ENCODE measurements around the gene G6PD.
"Not testable (repeated sequence)": the region's sequence is repeated elsewhere in the genome, so short reads cannot be mapped to it uniquely, and the experiment has no call there.

G6PD gene

DNA sequence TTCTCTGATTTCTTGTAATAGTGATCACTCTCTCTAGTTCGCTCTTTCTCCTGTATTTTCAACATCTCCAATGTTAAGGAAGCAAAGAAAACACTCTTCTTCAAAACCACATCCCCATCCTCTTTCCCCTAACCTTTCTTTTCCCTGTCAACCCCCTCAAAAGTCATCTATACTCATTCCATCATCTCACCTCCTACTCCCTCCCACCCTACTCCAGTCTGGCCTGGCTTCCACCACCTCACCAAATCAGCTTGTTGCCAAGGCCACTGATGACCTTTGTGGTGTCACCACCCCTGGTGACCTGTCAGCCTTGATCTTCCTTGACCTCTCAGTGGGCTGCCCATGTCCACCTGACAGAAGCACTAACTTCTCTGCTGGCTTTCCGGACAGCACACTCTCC, 32.9 kb downstream of the G6PD start:
- DNase-seq, result no peak

DNA sequence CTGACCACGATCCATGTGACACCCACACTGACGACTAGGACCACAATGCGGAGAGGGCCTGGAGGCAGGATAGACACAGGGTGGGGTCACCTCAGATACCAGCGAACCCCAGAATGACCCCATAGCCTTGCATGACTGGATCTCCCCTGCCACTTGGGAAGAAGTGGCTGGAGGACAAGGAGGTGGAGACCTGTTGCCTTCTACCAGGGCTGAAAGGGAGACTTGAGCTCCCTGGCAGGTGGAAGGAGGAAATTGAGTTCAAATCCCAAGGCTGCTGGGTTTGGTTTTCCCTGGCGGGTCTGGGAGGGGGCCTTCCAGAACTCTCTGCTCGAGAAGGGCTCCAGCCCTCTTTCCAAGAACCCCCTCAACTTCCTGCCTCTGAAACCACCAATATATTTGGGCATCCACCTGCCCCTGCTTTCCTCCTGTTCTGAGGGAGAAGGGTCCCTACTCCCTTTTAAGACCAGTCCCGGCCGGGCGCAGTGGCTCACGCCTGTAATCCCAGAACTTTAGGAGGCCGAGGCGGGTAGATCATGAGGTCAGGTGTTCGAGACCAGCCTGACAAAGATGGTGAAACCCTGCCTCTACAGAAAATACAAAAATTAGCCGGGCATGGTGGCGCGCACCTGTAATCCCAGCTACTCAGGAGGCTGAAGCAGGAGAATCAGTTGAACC, 33.6 kb downstream of the G6PD start:
- DNase-seq, result no peak

DNA sequence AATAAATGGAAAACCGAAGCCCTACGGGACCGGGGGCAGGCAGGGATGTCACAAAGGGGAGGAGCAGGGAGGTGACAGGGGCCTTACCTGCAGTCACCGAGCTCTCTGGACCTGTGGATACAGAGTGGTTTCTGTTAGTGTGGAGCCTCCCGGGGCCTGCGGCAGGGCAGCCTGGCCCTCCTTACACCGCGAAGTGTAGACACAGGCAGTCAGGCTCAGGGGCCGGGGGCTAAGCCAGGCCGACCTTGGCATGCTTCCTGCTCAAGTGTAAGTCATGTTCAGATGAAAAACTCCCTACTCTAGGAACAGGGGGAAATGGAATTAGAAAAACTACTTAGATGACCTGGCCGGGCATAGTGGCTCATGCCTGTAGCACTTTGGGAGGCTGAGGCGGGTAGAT, 34.9 kb downstream of the G6PD start:
- no peak for DNase-seq

DNA sequence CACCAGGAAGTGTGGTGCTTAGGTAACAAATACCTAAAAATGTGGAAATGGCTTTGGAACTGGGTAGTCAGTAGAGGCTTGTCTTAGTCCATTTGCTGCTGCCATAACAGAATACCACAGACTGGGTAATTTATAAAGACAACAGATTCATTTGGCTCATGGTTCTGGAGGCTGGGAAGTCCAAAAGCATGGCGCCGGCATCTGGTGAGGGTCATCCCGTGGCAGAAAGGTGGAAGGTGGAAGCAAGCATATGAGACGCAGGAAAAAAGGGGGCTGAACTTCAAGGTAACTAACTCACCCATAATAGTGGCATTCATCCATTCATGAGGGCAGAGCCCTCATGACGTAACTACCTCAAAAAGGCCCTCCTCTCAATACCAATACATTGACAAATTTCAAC, 37.2 kb downstream of the G6PD start:
- DNase-seq, result no peak

DNA sequence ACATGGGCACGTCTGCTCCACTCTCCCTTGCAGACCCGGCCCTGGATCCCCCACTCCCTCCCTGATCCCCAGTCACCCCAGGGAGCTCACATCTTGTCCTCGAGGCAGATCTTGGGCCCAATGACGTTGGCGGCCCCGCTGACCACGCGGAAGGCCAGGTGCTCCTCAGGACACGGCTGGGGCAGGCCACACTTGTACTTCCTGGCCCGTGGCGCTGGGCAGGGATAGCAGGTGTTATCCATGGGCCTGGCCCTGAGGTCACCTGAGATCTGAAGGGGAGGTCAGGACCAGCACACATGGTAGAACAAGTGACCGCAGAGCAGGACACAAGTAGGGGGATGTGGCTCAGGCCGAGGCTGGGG, 38.3 kb downstream of the G6PD start:
- no peak for DNase-seq

DNA sequence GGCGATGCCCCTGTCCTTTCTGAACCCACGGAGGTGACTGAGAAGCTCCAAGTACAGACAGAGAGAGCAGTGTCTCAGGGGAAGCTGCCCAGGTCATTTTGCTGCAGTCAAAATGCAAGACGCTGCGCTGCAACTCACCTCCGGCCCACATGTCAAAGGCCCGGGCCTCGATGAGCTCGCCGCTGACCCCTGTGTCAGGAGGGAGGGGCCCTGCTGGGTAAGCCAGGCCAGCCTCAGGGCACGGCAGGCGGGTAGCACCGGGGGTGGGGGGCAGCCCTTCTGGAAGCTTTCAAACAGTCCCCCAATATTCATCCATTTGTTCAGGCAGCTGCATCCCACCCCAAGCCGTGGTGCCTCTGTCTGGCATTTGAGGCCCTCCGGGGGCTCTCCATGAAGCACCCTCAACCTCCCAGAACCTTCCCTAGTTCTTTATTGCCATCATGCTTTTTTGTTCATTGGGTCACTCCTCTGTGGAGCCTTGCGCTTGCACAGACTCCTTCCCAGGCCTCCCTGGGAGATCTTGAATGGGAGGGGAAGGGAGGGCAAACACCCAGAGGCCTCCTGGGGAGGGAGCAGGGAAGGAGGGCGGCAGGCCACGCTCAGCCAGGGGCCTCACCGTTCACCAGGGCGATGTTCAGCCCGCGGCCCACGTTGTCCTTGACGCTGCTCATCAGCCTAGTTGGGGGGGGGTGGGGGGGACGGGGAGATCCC, 38.8 kb downstream of the G6PD start:
- no peak for DNase-seq

DNA sequence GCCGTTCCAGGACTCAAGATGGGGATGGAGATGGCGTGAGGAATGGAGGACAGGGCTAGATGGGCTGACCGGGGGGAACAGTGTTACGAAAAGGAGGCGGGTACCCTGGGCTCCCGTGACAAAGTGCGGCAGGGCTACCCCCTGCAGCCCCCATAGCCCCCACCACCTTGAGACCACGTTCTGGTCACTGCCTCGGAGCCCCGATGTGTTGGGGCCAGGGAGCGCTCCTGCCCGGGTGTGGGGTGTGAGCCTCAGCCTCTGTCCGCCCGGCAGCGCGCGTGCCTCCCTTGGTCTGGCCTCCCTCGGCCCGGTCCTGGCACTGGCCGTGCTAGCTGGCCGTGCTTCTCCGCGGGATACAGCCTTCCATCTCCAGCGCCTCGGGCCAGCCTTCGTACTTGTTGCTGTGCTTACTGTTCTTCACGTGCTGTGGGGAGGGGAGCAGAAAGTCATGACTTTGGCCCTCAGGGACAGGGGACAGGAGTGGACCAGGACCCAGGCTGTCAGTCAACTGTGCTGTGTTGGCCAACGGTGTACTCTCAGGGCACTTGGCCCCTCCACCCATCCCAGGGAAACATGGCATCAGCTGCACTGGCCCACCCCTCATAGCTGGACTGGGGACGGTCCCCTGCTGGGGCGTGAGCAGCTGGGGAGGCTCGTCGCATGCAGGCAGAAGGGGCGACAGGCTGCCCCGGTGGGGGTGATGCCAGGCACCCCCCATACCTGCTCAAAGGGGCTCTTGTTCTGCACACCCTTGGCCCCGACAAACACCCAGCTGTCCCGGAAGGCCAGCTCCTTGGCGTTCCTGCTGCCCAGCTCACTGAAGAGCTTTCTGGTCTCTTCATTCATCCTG, 39.9 kb downstream of the G6PD start:
- no peak for DNase-seq

DNA sequence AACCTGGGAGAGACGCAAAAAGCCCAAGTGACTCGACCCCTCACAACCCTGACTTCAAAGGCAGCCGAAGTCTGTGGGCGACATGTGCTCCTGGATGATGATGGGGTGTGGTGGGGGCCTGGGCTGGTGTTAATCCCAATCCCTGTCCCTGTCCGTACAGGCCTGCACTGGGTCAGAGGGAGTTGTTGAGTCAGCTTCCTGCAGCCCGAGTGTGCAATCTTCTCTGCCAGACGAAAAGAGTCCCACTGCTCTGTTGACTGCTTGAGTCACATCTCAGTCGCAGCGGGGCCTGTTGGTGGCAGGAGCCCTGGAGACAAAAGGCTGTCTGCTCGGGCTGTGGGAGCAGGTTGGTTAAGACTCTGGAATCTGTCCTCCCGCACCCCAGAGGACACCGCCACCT, 40.9 kb downstream of the G6PD start:
- DNase-seq, result no peak

DNA sequence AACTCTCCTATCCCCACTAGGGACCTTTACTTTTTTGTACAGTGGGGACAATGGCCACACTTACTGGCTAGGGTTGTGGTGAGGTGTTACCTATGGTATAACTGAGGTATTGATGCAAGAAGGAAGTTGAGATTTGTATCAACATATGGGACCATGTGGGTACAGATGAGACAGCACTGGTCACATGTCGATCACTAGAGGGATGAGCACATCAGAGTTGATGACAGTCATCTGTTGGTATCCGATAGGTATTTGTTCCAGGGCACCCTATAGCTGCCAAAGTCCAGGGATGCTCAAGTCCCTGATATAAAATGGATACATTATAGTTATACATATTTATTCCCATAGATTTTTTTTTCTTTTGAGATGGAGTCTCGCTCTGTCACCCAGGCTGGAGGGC, 43.7 kb downstream of the G6PD start:
- no peak for DNase-seq

DNA sequence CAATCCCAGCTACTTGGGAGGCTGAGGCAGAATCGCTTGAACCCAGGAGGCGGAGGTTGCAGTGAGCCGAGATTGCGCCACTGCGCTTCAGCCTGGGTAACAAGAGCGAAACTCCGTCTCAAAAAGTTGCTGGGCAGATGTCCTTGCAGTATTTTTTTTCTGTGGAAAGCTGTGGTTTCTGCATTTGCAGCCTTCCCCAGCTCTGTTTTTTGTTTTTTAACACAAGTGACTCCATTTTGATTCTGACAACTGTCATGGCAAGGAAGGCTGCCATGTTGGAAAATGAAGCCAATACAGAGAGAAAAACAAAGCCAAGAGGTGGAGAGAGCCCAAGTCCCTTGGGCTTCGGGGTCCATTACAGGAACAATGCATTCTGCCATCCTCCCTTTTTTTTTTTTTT, 44.5 kb downstream of the G6PD start:
- no peak for DNase-seq

DNA sequence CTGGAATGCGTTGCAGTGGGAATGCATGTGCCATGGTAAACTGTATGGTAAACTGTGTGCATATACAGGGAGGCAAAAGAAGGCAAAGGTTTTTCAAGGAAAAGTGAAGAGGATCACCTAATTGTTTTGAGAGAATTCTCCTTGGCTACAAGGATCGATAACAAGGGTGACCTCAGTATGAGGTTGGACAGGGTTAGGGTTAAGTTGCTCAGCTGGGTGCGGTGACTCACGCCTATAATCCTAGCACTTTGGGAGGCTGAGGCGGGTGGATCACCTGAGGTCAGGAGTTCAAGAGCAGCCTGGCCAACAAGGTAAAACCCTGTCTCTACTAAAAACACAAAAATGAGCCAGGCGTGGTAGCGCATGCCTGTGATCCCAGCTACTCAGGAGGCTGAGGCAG, 45.2 kb downstream of the G6PD start:
- DNase-seq, result not testable (repeated sequence)

DNA sequence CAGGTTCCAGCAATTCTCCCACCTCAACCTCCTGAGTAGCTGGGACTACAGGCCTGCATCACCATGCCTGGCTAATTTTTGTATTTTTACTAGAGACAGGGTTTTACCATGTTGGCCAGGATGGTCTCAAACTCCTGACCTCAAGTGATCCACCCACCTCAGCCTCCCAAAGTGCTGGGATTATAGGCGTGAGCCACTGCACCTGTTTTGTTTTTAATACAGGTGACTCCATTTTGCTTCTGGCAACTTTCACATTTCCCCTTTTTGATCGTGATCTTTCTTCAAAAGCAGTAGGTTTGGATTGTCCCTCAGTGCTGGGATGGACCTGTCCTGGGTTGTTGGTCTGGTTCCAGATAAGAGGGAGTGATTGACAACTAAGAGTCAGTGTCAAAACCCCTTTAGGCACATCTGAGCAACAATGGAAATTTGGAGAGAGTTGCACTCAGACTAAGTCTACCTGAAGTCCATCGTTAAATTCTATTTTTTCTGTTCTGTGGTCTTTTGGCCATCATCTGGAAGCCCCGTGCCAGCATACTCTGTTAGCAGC, 50.0 kb downstream of the G6PD start:
- DNase-seq, result not testable (repeated sequence)

DNA sequence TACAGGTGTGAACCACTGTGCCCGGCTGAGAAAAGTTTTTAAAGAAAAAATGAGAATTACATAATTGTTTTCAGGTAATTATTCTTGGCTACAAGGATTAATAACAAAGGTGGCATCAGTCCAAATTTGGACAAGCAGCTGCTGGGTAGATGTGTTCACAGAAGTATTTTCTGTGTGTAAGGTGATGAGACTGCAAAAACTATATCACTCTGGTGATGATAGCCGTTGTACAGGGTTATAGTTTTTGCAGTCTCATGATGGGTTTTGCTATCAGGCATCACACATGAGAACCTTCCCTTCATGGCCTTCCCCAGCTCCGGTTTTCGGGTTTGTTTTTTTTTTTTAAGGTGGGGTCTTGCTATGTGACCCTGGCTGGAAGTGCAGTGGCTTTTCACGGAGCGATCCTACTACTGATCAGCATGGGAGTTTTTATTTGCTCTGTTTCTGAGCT, 51.1 kb downstream of the G6PD start:
- no peak for DNase-seq

DNA sequence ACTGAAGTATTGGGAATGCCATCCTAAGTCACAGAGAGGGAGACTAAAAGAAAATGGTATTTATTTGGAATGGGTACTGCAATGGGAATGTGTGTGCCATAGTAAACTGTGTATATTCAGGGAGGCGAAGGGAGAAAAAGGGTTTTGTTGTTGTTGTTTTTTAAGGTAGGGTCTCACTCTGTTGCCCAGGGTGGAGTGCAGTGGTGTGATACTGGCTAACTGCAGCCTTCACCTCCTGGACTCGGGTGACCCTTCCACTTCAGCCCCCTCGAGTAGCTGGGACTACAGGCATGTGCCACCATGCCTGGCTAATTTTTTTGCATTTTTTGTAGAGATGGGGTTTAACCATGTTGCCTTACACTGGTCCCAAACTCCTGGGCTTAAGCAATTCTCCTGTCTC, 51.9 kb downstream of the G6PD start:
- DNase-seq, result no peak

DNA sequence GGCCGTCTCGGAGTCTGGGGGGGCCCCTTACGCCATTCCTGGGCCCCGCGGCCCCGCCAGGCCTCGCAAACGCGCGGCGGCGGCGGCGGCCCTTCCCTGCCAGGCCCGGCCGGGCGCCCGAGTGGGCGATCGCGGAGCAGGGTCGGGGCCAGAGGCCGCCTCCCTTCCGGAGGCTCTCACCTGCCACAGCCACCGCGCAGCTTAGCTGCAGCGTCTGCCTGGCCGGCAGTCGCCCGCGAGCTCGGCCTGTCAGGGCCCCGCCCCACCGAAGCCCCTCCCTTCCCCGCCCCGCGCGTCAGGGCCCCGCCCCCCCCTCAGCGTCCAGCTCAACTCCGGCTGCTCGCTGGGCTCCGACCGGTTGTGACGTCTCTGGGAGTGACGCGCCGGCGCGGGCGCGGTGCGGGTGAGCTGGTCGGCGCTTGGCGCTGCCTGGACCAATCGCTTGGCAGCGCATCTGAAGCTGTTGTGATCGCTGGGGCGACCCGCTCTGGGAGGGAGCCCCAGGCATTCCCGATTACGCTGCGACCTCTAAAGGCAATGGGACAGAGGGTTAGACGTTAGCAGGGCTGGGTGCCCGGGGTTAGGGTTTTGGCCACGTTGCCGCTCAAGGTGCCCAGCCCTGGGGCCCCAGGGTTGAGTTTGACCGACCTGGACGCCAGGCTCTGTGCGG, 56.1 kb downstream of the G6PD start, which contains the start of gene SLC10A3:
Gene SLC10A3 (minus strand): TSS at position 216 of the 670 bp plus-strand sequence. CDS start 1,689 bp downstream, outside the sequence.
- peak; percentile 84 for DNase-seq

DNA sequence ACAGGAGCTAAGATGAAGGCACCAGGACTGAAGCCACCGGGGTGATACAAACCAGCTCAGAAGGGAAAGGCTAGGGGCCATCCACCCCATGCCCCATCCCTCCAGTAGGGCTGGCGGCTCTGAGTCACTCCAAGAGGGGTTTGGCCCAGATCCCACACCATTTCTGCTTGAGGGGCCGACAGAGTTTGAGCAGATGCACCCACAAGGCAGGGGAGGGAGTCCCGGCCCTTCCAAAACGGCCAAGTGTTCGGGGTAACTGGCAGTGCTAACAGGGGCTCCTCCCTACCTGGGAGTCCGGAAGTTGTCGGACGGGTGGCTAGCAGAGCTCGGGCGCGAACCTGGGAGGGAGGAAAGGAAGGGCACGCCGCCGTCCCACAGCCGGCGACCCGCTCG, 56.6 kb downstream of the G6PD start:
- no peak for DNase-seq

DNA sequence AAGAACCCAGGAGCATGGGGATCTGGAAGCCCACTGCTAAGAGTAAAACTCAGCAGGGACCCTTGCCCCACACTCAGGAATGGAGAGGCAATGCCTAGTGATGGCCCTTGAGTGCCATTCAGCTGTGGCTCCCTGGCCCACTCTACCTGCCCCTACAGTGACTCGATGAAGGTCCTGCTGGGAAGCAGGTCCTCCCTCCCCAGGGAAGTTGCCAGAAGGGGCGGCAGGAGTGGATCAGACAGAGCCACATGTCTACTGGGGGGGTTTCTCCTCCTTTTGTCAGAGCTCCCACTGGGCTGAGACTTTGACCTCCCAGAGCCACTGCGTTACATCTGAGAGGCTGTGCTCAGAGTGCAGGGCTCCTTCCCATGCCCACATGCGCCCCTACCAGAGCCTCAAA, 57.5 kb downstream of the G6PD start:
- no peak for DNase-seq

DNA sequence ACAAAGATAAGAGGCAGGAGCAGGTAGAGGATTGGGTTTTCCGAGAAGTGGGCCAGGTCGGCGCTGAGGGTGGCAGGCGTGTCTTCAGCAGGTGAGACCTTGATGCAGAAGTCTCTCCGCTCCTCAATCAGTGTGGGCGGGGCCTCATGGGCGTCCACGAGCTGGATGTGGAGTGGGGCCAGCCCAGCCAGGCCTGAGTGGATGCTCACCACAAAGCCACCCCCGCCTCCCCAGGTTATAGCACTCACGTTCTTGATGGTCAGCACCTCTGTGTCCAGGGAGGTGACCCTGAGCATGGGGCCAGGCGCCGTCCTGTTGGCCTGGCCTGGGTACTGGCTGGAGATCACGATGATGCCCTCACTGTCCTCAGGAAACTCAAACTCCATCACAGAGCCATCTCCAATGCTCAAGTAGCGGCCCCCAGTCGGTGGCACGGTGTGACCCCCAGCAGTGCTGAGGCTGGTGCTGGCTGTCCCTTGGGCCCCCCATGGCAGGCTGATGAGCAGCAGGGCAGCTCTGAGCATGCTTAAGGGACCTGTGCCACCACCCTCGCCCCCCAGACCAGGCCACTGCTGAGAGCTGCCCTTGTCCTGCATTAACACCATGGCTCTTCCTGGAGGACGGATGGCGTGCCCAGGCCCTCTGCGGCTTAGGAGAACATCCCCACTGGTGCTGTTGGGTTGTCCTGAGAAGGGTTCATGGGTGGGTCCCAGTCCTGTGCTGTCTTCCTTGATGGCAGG, 58.1 kb downstream of the G6PD start:
- DNase-seq, result no peak

DNA sequence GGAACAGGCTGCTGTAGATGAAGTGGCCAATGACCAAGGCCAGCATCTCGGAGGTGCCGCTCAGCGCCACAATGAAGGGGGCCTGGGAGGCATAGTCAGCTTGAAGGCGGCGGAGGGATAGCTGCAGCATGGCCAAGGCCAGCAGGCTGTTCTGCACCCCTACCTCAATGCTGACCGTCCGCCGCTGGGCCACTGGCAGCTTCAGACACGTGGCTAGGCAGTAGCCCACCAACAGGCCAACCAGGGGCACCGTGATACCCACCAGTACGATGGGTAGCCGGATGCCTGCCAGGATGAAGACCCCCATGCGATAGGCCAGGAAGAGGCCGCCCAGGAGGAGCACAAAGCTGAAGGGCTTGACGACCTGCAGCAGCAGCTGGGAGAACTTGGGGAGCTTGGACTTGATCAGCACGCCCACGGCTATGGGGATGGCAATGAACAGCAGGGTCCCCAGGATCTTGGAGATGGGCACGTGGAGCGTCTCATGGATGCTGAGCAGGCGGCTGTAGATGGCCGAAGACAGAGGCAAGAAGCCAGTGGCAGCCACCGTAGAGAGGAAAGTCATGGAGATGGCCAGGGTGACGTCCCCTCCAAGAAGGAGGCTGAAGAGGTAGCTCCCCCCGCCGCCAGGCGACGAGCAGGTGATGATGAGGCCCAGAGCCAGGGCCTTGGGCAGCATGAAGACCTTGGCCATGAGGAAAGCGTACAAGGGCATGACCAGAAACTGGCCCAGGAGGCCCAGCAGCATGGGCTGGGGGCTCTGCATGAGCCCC, 58.9 kb downstream of the G6PD start:
- DNase-seq, result no peak

DNA sequence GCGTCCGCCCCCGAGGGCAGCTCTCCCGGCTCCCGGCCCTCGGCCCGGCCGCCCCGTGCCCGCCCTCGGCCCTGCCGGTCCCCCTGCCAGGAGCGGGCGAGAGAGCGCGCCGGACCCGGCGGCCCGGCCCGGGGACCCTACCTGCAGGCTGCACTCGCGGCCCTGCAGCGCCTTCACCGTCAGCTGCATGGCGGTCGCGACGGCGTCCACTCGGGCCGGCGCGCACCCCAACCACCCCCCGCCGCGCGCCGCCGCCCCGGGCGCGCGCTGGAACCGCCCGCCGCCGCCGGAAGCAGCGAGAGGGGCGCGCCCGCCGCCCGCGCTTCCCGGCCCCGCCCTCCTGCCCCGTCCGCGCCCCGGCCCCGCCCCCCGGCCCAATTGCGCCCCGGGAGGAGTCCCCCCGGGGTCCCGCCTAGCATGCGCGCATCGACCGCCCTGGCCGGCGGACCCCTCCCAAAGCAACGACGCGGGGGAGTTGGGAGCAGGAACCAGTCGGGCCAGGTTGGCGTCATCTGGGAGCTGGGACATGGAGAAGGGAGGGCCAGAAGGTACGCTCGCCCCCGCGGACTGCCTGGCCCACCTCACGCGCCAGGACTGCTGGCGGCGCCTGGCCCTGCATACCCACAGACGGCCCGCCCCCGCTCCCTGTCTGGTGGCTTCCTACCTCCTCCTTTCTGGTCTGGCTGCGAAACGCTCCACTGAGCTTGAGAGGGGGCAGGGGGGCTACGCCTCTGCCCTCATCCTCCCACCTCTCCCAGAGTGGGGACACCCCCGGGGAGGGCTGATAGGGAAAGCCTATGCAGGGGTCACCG, 60.0 kb downstream of the G6PD start, which contains the start of gene UBL4A:
Gene UBL4A (minus strand): TSS at position 220 of the 812 bp plus-strand sequence. CDS start 31 bp downstream, at position 189.
- peak; percentile 36 for DNase-seq
